ENCODE measurements around the gene HSF5.

DNA sequence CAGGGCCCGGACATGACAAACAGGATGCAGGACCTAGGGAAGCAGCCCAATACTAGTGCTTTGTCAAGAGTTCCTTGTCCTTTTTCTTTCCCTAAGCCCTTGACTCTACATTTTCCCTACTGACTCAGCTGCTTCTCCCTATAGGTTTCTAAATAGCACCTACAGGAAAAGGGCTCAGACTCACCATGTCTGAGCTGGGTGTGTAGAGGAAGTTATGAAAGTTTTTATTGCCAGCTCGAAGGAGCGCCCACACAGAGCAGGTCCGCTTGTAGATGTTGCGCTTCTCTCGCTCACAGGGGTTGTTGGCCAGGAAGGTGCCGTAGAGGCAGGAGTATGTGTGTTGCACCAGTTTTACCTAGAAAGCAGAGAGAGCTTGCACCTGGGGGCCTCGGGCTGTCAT, 15.7 kb upstream of the HSF5 start:
- no peak for TF ChIP-seq CTCF (IDR thresholded peaks at IDR 0.05)
- no peak for TF ChIP-seq EZH2 (IDR thresholded peaks at IDR 0.05; ENCODE audit: borderline replicate concordance, insufficient read depth, low read depth, low read length, poor library complexity, severe bottlenecking)
